Astrocyte (in vitro differentiated cells and primary cell): ENCODE results near the gene ATP8B4.

Experiments used
- EZH2 ChIP-seq: IDR thresholded peaks from 2 replicates; pipeline ENCODE4 v1.6.1; 2012; ENCODE audit warnings: mild to moderate bottlenecking, low read length, inconsistent platforms; ENCODE audit not compliant: insufficient read depth
- TF ChIP-seq, protein P1 (sequence below): IDR thresholded peaks from 2 replicates; pipeline ENCODE4 v1.5.1; 2011; ENCODE audit warnings: low read depth, mild to moderate bottlenecking, inconsistent platforms, low read length, moderate library complexity; ENCODE audit not compliant: insufficient read depth

DNA sequence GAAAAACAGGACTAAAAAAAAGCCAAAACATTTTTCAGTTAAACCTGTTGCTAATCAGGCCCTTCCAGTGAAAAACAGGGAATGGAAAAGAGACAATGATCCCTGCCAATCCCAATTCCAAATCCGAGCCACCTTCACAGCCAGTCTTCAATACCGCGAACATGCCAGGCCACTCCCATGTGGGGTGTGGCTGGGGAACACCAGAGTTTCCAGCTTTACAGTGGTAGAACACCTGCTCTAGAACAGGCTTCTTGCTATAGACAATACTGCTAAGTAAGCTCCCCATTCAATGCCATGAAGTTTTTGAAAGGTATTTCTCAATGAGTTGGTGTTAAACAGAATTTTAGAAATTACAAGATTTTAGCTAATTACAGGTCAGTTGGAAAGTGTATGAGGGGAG is 228.3 kb downstream of the ATP8B4 start:
- TF ChIP-seq, protein P1, sequence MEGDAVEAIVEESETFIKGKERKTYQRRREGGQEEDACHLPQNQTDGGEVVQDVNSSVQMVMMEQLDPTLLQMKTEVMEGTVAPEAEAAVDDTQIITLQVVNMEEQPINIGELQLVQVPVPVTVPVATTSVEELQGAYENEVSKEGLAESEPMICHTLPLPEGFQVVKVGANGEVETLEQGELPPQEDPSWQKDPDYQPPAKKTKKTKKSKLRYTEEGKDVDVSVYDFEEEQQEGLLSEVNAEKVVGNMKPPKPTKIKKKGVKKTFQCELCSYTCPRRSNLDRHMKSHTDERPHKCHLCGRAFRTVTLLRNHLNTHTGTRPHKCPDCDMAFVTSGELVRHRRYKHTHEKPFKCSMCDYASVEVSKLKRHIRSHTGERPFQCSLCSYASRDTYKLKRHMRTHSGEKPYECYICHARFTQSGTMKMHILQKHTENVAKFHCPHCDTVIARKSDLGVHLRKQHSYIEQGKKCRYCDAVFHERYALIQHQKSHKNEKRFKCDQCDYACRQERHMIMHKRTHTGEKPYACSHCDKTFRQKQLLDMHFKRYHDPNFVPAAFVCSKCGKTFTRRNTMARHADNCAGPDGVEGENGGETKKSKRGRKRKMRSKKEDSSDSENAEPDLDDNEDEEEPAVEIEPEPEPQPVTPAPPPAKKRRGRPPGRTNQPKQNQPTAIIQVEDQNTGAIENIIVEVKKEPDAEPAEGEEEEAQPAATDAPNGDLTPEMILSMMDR, result no peak
- TF ChIP-seq EZH2, result no peak
